Measurements from ENCODE around the gene OR52N2.
A peak's percentile ranks its signal among the peaks of the same experiment; 100 is the strongest.

The OR52N2 gene

GRCh38 chr11:5808500-5809121 lies at the start of gene OR52N2:
OR52N2 (plus strand) TSS chr11:5808924; CDS start chr11:5820336, 11,412 bp downstream.
- peak; percentile 67 for DNase-seq

GRCh38 chr11:5767056-5767455 lies 41.7 kb upstream of the OR52N2 start:
- no peak for DNase-seq

- no peak for DNase-seq
Observed at GRCh38 chr11:5783255-5783654, 25.5 kb upstream of the OR52N2 start, which contains the start of gene OR52N5. OR52N5 (minus strand) TSS chr11:5783355; CDS start chr11:5778634, 4,721 bp downstream.

- no peak for DNase-seq
Observed at GRCh38 chr11:5791165-5791564, 17.6 kb upstream of the OR52N2 start, which contains the start of gene OR52N1. OR52N1 (minus strand) TSS chr11:5791265; CDS start chr11:5788816, 2,449 bp downstream.

GRCh38 chr11:5796541-5796940 lies 12.2 kb upstream of the OR52N2 start:
- DNase-seq = no peak

- no peak for DNase-seq
Observed at GRCh38 chr11:5803982-5804381, 4.7 kb upstream of the OR52N2 start.

GRCh38 chr11:5807580-5807979 lies 1.1 kb upstream of the OR52N2 start:
- DNase-seq = no peak

GRCh38 chr11:5809122-5809519 lies 397 bp downstream of the OR52N2 start:
- no peak for DNase-seq

GRCh38 chr11:5809905-5810795 lies 1.4 kb downstream of the OR52N2 start:
- DNase-seq = no peak

GRCh38 chr11:5815534-5815933 lies 6.8 kb downstream of the OR52N2 start:
- DNase-seq = no peak

- DNase-seq = no peak
Observed at GRCh38 chr11:5818245-5818886, 9.6 kb downstream of the OR52N2 start.

GRCh38 chr11:5831196-5831829 lies 22.6 kb downstream of the OR52N2 start:
- DNase-seq = no peak

- DNase-seq = no peak
Observed at GRCh38 chr11:5833446-5833845, 24.7 kb downstream of the OR52N2 start.

- DNase-seq = no peak
Observed at GRCh38 chr11:5837695-5838094, 29.0 kb downstream of the OR52N2 start.

- no peak for DNase-seq
Observed at GRCh38 chr11:5841797-5842196, 33.1 kb downstream of the OR52N2 start, which contains the start of gene OR52E6. OR52E6 (minus strand) TSS chr11:5841897; CDS start chr11:5841897, 0 bp downstream.

- no peak for DNase-seq
Observed at GRCh38 chr11:5846701-5847100, 38.0 kb downstream of the OR52N2 start.

- DNase-seq = no peak
Observed at GRCh38 chr11:5847711-5848110, 39.0 kb downstream of the OR52N2 start.

- DNase-seq = no peak
Observed at GRCh38 chr11:5851002-5851401, 42.3 kb downstream of the OR52N2 start.

GRCh38 chr11:5857590-5857989 lies 48.9 kb downstream of the OR52N2 start, which contains the start of gene OR52E8:
OR52E8 (minus strand) TSS chr11:5857690; CDS start chr11:5857690, 0 bp downstream.
- no peak for DNase-seq

GRCh38 chr11:5865826-5866225 lies 57.1 kb downstream of the OR52N2 start:
- DNase-seq = no peak

Measured in activated naive CD4-positive, alpha-beta T cell treated with anti-CD3 and anti-CD28 coated beads, Interleukin-2, amount 50 U/mL, for 16 hours (primary cell).